Smooth muscle cell of the brain vasculature (primary cell): ENCODE data around the gene PCNX4.

Experiments
- DNase-seq: peaks from one replicate; pipeline ENCODE4 v3.0.0-alpha.2; 2012; ENCODE audit warnings: low read depth, low spot score

Gene PCNX4

GRCh38 chr14:60206249-60206670 lies 114.5 kb downstream of the PCNX4 start:
- DNase-seq = no peak

GRCh38 chr14:60206837-60207533 lies 115.3 kb downstream of the PCNX4 start:
- DNase-seq = no peak

GRCh38 chr14:60210703-60211102 lies 119.0 kb downstream of the PCNX4 start:
- no peak for DNase-seq

DNA sequence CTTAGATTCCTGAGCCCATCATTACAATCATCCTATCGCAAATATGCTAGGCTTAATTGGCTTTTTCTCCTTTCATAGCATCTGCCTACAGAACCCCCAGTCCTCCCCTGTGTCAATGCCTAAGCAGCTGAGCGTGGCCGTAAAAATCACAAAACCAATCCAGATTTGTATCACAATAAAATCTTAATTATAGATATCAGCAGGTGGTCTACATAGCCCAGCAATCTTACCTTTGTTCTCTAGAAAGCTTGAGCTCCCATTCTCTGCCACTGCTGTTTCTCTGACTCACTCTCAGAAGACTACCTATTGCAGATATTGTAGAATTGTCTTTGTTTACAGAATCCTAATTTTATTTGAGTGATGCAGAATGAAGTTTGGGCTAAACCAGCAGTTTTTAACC lies 119.4 kb downstream of the PCNX4 start:
- no peak for DNase-seq

DNA sequence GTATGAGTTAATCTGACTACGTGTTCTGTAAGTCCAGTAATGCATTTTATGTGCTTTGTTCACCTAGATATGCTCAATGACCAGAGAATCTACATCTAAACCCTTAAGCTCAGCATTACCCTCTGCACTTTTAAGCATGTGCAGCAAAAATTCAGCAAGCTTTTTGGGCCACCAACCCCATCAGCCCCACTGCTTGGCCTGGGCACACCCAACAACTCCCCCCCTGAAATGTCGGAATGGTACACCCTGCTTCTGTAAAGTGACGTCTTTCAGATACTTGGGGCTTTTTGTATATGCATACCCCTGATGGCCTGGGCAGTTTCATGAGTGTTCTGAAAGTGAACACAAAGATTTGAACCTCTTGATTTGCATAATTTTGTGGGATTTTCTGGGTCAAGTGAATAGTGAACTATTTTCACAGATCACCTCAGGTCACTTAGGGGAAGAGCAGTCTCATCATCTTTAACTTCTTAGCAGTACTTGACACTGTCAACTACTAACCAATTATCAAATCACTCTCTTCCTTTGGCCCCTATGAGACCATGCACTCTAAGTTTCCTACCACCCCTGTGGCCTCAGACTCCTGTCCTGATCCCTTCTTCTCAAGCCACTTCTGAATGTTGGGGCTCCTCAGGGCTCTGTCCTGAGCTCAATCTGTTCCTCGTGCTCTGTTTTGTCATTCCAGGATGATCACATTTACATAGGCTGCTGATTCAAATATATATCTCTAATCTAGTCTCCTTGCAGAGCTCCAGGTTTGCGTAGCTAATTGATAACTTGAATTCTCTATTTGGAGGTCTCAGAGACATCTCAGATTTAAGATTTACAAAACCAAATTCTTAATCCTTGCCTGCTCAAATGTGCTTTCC lies 121.0 kb downstream of the PCNX4 start:
- DNase-seq = no peak

GRCh38 chr14:60214003-60214402 lies 122.3 kb downstream of the PCNX4 start:
- DNase-seq = no peak

GRCh38 chr14:60214415-60215126 lies 122.8 kb downstream of the PCNX4 start:
- no peak for DNase-seq

DNA sequence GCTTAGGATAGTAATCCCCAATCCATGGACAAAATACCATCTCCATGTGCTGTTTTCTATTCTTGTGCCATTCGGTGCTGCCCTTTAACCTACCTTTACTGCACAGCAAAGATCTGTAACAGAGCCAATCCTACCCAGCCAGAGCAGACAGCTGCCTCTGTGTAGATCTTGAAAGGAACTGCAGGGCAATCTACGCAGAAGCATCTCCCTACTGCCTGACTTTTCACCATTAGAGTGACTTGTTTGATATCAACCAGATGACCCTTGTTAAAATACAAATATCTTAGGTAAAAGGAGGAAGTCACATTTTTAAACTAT lies 123.4 kb downstream of the PCNX4 start:
- no peak for DNase-seq

DNA sequence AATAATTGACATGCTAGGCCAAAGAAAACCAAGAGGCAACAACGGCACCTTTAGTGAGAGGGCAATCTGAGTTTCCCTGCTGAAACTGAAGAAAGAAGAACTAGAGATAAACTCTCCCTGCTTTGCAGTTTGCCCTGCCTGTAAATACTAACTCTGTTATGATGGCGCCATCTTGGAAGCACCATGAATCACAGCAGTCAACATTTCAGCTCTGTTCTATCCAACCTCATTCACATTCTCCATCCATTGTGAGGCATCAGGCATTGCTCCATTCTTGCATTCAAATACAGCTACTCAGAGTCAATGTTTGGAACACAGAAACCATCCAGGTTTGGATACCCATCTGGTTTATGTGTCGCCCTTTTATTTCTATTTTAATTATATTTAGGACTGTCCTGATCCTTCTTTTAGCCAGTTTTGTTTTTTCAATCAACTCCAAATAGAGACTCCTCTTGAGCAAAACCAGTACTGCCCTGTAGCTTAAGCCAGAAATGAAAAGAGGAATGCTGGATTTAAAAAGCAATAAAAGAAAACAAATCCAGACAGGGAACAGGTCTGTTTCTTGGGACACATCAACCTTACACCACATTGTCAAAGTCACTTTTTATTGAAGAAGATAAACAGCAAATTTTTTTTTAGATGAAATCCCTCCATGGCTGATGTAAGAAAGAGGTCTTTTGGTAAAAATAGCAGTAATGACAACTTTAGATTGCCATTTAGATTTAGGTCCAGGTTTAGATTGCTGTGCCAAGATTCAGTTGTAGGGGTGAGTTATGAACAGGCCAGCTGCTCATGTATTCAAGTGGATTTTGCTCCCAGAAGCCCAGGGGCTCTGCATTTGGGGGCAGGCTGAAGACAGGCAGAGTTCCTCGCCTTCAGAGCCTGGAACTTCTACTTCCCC lies 124.0 kb downstream of the PCNX4 start:
- no peak for DNase-seq

- DNase-seq = no peak
These were observed 126.0 kb downstream of the PCNX4 start for GRCh38 chr14:60217713-60218112.
